ENCODE measurements around the gene NKD1.

Gene NKD1

DNA sequence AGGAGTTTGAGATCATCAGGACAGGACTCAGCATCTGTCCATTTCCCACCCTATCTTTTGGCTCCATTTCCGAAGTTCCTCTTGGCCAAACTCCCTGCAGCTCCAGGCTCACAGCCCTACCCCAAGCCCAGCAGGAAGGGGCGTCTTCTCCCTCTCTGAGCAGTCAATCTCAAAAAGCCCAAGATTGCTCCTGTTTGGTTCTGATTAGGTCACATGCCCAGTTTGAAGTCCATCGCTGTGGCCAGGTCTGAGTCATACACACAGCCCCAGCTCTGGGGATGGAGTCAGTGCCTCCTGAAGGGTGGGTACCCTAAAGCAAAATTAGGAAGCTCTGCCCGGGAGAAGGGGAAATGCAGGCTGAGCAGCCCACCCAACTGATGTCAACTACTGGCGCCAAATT, 109.0 kb downstream of the NKD1 start:
- no peak for DNase-seq

DNA sequence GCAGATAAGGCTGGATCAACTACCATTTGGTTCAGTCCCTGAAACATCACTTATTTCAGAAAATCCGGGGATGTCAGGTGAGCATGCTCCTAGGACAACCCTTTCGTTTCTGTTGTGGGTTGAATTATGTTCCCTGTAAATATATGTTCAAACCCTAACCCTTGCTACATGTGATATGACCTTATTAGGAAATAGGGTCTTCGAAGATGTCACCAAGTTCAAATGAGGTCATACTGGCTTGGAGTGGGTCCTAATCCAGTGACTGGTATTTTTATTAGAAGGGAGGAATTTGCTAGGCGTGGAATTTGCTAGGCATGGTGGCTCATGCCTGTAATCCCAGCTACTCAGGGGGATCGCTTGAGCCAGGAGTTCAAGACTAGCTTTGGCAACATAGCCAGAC, 111.6 kb downstream of the NKD1 start:
- no peak for DNase-seq

DNA sequence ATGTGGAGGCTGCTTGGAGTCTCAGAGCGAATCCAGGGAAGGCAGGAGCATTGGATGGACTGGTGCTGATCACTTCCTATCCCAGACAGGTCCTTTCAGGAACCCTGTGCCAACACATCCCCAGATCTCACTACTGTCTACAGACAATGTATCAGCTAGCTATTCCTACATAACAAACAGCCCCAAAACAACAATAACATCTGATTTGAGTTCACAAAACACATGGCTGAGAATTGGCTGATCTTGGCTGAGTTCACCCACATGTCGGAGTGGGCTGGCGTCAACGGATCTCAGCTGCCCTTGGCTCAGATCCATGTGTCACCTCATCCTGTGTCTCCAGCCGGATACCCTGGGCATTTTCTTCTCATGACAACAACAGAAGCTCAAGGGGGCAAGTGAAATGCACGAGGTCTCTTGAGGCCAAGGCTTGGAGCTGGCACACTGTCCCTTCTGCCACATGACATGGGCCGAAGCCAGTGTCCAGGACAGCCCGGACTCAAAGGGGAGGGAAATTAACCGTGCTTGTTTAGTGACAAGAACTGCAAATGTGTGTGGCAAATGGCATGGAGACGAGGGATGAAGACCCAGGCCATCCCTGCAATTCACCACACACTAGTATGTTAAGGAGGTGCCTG, 114.2 kb downstream of the NKD1 start:
- DNase-seq, result no peak

DNA sequence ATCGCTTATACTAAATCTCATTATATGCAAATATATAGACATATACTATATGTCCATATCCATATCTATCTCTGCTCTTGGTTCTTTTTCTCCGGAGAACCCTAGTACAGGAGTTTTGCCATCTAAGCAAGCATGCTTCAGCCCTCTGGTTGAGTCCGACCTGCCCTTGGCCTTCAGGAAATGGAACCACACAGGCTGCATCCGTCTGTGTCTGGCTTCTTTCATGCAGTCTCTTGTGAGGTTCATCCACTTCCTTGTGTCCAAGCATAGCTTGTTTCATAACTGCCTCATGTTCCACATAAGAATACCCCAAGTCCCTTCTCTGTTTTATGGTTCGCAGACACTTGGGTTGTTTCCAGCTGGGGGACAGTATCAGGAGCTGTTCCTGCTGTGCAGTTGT, 116.1 kb downstream of the NKD1 start:
- DNase-seq, result no peak

DNA sequence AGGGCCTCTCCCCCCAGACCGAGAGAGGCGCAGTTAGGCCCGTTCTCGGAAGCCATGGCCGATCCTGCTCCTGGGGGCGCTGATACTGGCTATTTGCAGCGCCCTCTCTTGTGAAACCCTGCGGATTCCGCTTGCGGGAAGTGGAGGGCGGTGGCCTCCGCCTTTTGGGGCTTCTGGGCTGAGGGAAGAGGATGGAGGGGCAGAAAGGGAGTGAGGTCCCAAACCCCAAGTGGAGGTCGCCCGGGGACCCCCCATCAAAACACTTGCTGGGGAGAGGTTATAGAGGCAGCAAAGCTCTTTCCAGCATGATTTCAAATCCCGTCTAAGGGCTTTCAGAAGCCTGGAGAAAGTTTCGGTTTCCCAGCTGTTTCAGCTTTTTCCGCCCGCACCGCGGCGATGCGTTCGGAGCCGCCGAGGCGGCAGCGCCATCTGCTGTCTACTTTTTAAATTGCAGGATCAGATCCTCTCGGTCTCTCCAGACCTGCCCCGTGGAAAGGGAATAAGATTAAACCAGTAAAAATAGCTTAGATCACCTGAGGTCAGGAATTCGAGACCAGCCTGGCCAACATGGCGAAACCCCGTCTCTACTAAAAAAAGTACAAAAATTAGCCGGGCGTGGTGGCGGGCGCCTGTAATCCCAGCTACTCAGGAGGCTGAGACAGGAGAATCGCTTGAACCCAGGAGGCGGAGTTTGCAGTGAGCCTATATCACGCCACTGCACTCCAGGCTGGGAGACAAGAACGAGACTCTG, 117.1 kb downstream of the NKD1 start:
- DNase-seq, result peak; percentile 0

DNA sequence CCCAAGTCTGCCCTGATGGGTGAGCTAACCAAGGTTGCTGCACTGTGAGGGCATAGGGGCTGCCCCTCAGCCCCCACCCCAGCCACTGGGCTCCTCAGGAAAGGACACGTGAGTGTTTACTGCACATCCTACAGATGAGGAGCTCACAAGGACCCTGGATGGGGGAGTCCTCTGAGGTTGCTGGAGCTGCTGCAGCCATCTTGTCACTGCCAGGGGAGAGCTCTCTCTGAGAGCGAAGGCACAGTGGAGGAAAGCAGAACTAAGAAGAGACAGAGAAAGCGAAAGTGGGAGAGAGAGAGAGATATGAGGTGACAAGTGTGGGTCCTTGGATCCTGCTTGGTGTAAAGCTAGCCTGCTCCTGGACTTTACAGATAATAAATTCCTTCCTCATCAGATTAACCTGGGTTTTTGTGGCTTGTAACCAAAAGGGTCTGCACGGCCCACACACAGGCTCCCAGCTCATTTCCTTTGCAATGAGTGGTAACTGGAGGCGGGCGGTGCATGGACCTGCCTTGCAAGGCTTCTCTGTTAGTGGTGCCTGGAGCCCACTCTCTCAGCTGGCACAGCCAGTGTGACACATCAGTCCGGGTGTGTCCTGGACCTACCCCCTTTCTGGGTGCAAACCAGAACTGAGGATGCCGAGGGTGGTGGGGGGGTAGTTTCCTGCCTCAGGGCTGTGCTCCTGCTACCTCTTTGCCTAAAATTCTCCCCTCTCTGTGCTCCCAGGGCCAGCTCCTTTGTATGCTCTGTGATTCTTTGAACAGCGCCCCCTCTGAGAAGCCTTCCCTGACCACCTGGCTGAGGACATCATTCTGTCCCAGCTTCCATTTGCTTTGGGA, 118.7 kb downstream of the NKD1 start:
- no peak for DNase-seq

DNA sequence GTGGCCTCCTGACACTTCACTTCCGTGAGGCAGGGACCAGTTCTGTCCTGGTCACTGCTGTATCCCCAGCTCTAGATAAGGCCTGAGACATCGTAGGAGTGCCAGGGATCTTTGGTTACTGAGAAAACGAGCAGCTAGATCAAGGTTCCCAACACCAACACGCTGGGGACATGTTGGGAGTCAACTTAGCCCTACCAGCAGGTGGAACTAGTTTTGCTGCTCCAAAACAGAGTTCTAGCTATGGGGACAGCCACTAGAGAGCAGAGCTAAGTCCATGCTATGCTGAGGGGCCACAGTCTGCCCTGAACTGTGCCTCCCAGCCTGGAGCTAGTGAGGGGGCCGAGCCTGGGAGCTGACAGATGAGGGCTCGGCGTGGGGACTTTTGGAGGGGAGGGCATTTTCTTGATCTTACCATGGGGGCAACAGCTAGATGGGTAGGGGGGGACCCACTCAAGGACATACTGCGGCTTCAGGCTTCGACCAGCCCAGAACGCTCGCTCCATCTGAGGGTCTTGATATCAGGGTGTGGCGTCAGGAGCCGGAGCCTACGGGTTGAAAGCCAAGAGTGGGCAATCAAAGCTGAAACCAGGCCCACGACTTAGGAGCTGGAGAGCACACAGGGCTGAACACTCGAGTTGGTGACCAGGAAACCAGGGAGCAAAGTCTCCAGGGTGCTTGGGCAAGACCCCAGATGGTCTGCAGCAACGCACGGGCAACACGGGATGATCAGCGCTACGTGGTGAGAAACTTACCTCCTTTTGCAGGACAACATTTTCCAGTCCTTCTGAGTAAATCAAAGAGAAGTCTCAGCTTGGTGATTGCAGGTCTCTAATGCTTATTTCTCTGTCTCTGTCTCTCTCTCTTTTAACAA, 119.5 kb downstream of the NKD1 start:
- no peak for DNase-seq

DNA sequence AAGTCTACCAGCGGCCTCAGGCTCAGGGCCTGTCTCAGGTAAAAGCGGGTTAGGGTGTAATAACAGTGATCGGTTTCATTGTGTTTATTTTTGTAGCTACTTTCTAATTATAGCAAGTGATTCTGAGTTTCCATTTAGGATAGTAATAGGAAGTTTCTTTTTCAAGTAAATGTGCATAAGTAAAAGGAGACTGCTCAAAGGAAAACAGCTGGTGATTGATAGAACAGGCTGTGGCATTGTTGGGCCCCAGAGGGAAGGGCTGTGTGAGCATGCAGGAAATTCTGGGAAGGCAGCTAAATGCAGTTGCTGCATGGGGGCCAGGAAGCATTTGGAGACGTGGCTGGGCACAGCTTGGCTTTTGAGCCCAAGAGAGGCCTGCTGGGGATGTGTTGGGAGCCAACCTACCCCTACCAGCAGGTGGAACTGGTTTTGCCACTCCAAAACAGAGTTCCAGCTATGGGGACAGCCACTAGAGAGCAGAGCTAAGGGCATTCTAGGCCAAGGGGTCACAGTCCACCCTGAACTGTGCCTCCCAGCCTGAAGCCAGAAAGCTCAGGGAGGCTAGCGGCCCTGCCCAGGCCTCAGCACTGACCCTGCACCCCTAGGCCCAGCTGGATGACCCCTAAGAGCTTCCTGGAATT, 120.3 kb downstream of the NKD1 start:
- no peak for DNase-seq

DNA sequence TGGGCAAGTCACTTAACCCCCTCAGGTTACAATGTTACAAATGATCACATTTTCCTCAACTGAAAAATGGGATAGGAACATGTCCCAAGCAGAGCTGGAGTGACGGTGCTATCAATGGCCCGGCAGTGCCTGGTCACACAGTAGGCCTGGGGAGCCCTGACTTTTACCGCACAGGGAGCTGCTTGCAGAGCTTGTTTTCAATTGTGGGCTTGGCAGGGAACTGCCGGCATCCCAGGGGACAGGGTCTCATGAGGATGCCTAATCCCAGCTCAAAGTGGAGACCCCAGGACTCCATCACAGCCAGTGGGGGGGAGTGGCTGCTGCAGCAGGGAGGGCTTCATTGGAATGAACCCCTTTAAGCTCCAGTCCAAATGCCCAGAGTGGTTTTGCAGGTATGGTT, 121.5 kb downstream of the NKD1 start:
- DNase-seq, result no peak

DNA sequence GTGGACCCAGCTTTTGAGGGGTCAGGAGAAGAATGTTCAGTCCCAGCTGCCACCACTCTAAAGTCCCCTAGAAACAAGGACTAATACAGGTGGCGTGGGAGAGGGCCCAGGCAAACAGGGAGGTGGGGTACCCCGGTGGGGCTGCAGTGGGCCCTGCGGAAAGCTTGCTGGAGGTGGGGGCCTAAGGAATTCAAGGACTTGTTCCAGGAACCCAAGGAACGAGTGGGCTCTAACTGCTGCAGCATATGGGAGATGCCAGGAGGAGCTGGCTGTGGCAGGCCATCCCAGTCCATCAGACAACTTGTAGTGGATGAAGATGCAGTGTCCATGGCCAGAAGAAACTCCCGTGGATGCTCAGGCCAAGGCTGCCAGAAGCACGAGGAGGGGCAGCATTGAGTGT, 122.3 kb downstream of the NKD1 start:
- no peak for DNase-seq

DNA sequence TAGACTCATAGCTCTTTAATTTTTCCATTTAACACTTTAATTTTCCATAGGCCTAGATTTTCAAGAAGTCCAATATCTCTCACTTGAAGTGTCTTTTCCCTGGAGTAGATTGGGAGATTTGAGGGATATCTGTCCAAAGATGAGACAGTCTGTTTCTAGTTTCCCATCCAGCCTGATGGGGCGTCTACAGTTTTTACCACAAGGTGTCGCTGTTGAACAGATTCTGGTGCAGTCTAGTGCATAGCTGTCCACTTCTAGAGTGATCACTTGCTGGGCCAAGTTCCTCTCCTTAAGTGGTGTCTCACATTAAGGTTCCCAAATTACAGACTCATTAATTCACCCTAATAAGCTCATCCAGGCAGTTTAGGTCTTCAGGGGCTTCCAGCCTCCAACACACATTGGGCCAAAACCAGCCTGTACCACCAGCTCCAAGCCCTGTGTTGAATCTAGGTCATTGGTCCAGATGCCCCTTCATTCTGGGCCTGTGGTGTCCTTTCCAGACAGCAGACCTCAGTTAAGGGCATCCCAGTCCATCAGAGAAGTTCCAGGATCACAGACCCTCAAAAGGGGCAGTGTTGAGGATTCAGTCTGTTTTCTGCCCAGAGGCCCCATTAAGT, 123.6 kb downstream of the NKD1 start:
- DNase-seq, result no peak

DNA sequence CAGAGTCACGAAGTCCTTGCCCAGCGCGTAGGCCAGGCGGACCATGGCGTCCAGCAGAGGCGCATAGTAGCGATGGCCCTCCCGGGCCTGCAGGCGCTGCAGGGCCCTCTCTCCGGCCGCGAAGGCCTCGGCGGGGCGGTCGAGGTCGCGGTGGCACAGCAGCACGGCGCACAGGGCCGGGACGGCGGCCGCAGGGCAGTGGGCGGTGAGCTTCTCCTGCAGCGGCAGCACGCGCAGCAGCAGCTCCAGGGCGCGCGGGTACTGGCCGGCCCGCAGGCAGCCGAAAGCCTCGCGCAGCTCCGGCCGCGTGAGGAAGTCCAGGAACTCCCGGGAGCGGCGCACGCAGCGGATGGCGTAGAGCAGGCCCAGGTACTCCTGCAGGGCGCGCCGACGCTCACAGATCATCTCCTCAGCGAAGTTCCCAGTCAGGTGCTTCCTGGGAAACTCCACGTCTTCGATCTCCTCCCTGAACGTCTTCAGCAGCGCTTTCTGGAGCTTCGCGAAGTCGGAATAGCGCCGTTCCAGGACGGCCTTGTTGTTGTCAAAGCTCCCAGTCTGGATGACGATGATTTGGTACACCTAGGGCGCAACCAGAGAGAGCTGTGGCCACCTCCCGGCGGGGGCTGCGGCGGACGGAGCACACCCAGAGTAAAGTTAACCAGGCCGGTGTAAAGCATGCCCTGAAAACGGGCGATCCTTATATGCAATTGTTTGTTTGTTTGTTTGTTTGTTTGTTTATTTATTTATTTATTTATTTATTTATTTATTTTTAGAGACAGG, 125.5 kb downstream of the NKD1 start:
- DNase-seq, result no peak

DNA sequence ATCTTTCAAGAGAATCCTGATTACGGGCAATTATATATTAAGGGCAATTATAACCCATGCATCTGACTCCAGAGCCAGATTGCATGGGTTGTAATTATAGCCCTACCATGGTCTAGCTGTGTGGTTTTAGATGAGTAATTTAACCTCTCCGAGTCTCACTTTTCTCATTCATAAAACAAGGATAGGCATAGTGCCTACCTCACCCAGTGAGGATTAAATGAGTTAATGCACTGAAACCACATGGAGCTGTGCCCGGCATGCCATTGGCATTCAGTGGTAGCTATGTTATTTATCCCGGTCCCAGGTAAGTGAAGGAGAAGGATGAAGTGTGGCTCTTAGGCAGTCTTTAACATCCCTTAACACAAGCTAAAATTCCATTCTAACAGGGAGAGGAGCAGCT, 126.6 kb downstream of the NKD1 start:
- no peak for DNase-seq

DNA sequence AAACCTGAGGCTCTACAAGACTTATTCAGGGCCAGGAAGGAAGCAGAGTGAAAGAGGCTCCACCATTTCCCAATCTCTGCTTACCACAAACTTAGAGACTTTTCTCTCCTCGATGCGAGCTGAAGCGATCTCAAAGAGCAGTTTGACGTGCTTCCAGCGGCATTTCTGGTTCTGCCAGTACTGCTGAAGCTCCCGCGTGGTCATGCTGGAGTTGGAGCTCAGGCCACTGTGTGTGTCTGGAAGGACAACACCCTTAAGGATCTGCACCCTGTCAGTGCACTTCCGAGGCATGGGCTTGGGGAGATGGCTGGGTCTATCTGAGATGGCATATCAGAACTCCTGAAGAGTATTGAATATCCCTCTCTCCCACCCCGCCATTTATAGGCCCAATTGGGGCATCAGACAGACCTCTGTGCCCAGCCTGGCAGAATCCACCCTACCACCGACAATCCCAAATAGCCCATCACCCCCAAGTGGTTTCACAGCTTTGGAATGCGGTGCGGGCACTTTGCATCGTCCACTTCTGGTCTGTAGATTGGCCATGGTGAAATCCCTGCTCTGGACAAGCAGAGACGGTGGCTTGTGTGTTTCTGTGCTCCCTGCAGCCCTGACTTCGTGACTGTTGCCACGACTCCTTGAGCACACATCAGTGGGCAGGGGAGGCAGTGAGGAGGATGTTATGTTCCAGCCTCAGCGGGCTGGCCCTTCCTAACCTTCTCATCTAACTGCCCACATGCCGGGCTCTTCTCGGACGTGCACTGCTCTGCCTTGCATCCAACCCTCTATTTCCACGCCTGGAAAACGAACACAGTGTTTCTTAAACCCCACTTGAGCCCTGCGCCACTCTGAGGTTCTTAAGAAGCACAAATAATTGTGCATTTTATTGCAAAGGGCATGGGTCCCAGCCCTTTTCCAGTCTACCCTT, 127.8 kb downstream of the NKD1 start:
- no peak for DNase-seq

DNA sequence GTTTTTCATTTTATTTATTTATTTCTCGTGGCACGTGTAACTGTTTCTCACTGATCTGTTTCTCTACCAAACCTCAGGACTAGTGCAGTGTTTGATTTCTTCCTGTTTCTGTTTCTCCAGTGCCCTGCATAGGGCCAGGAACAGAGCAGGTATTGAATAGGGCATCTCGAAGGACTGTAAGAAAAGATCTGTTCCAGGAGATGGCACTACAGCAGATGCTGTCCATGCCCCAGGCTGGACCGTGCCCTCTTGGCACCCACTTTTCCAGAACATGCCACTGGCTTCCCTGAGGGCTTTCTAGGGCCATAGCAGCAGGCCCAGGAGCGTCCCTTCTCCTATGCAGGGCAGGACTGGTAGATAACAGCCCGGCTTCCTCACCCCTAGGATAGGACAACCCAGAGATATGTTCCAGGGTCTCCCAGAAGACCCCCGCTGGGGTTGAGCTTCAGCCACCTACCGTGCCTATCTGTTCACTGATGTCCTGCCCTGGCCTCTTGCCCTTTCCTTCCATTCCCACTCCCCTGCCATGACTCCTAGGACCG, 128.6 kb downstream of the NKD1 start:
- DNase-seq, result no peak

DNA sequence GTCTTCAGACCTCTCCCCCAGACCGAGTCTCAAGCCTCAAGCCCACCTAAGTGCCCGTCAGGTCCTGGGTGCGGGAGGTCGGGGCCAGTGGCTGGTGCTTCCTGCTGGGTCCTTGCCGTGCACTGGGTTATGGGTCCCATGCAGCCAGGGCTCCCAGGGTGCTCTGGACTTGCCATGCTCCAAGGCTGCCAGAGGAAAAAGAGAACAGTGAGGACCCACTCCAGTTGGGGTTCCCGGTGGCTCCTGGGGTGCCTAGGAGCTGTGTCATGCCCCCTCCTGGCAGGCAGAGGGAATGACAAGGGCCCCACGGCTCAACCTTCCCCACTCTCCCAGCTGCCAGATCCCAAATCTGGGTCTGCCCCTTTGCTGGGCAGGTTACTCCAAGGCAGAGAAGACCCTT, 129.2 kb downstream of the NKD1 start:
- DNase-seq, result no peak

DNA sequence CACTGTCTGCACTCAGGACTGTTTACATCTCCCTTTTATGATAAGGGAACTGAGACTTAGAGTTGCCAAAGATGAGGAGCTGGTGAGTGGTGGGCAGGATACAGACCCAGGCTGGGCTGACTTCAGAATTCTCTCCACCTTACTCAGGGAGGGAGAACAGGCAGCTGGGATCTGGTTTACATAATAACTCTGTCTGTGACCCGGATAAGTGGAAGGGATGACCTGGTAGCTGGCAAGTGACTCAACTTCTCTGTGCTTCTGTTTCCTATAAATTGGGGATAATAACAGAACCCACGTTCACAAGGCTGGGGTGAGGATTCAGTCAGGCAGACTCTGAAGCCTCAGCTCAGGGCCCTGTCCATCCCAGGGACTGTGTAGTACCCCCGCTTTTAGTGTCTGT, 130.3 kb downstream of the NKD1 start:
- no peak for DNase-seq

DNA sequence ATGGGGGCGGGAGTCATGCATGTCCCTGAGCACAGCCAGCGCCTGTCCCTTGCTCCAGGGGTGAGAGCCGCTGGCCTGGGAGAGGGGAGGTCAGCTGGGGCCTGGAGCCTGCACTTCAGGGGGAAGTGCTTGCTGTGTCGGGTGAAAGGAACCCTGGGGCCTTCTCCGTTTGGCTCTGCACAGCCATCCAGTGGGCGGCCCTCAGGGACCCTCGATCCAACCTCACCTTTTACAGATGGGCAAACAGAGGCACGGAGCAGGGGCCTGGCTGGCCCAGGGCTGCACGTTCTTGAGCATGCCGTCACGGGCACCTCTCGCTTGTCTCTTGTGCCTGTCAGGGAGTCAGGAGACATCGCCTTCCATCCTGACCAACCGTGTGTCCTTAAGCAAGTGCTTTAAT, 131.1 kb downstream of the NKD1 start:
- DNase-seq, result no peak

DNA sequence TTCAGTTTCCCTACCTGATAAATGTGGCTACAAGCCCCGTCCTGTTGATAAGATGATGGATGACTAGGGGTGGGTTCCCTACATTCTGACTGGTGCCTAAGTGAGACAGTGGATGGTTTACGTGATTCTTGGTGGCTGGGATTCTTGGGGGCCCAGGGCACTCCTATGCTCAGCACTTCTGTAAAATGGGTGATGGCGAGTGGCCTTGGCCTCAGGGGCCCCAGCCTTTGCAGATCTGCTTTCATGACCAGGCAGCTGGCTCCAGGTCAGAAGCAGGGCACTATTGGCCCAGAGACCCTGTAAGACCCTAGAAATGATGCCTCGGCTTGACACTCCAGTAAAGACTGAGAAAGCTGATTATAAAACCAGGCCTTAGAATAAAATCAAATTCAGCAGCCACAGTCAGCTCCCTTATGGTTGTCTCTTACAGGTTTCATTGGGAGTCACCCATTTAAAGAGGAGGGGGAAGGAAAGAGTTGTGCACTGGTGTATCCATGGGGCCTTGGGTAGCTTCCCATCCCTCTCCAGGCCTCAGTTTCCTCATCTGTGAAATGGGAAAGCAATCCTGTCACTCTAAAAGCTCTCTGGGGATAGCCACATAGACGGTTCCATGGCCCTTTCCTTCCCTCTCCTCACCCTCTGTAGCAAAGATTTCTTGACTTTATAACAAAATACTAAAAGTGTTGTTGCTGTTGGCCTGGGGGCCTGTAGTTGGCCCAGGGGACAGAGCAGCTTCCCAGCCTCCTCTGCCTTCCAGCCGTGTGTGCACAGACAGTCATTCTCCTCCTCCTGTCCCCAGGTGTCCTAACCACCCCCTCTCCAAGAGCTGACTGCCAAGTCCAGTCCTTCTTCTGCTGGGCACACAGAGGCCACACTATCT, 131.7 kb downstream of the NKD1 start:
- no peak for DNase-seq
